Left lung (tissue), 10 donors: ENCODE data around the gene PIK3R3. TPM values are rescaled to one million over a fixed set of nuclear protein-coding genes. Genes with fewer than 3 reads are reported as not detected.

Experiments used
- ATAC-seq: fragments of 200-7000 bp; cut with Tn5 transposase; one replicate; pipeline ENCODE4 v1.9.1; 2020; ENCODE audit warnings: moderate library complexity
- DNase-seq, 4 donors: peaks; one replicate each; pipeline ENCODE4 v3.0.0-alpha.2; 2013 to 2020
- H3K27ac ChIP-seq, 2 donors: fragments of 200-600 bp; sonication (generic) in 1 of 2; one replicate each; pipeline versions ENCODE4 v1.5.0 to v1.8.0; 2020 to 2021
- H3K27me3 ChIP-seq, 2 donors: fragments of 200-600 bp; sonication (generic) in 1 of 2; one replicate each; pipeline versions ENCODE4 v1.5.0 to v1.8.0; 2020 to 2021
- H3K36me3 ChIP-seq, 2 donors: fragments of 200-600 bp; sonication (generic) in 1 of 2; one replicate each; pipeline versions ENCODE4 v1.5.0 to v1.8.0; 2020 to 2021
- H3K4me1 ChIP-seq, 2 donors: fragments of 200-600 bp; one replicate each; pipeline ENCODE4 v1.8.0; 2021
- H3K4me3 ChIP-seq, 2 donors: fragments of 200-600 bp; sonication (generic) in 1 of 2; one replicate each; pipeline versions ENCODE4 v1.5.0 to v1.8.0; 2020 to 2021; ENCODE audit warnings: mild to moderate bottlenecking in 1 of 2
- H3K9me3 ChIP-seq, 2 donors: fragments of 200-600 bp; sonication (generic) in 1 of 2; one replicate each; pipeline versions ENCODE4 v1.5.0 to v1.8.0; 2020 to 2021
- intact Hi-C, 2 donors: fragments of 100-400 bp; cut with DNase I; formaldehyde crosslinking; loops; one replicate each; pipeline versions ENCODE4 v1.11.2 to v1.14.2; 2022
- polyA plus RNA-seq, 6 donors: library from polyadenylated mRNA; unstranded; fragments of 120-200 nt; gene quantifications; one replicate each; pipeline ENCODE4 v1.2.1, GENCODE V29; 2013; ENCODE audit not compliant: insufficient read length in 6 of 6
- total RNA-seq, 2 donors: library from RNA; stranded (reverse); fragmentation: NEBNext Ultra II Directional; extraction: Animal tissue kit (Norgen Biotek cat#: 25700); gene quantifications; one replicate each; pipeline ENCODE4 v1.2.1, GENCODE V29; 2021
- TF ChIP-seq, protein P1 (sequence below), 2 donors: fragments of 200-600 bp; sonication (generic) in 1 of 2; IDR thresholded peaks; one replicate each; pipeline versions ENCODE4 v1.5.0 to v1.8.0; 2021; ENCODE audit warnings: antibody characterized with exemption in 2 of 2
- donor health status: DM: no; HTN: yes; CAD: no.
- donor health status: DM: no; HTN: no; CAD: no.

PIK3R3 gene
- total and polyA plus RNA-seq, 8 donors, result 15.2 to 46.5 (median 22.6) TPM

DNA sequence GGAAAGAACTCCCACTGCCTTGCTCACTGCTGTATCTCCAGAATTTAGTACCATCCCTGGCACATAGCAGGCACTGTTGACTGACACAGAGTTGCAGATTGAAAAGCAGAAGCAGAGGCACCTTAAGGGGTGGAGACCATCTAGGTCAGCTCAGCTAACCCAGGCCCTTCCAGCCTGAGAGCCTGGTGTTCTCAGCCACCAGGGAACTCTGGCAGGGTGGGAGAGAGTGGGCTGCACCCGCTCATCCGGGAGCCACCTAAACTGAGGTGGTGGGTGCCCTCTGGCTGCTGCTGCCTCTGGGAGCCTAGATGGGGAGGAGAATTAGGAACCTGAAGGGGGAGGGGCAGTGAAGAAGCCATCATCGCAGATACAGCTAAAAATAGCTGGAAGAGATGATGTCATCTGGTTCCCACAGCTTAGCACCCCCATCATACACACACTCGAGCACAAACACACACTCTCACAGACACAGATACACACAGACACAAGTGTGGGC is 41.0 kb upstream of the PIK3R3 start:
- DNase-seq, result no peak
- H3K36me3 ChIP-seq, result no peaks in the 10 kb centered on the region
- no peaks in the 10 kb centered on the region for H3K27me3 ChIP-seq
- no peak overlapping the region for H3K4me3 ChIP-seq
- TF ChIP-seq, protein P1, sequence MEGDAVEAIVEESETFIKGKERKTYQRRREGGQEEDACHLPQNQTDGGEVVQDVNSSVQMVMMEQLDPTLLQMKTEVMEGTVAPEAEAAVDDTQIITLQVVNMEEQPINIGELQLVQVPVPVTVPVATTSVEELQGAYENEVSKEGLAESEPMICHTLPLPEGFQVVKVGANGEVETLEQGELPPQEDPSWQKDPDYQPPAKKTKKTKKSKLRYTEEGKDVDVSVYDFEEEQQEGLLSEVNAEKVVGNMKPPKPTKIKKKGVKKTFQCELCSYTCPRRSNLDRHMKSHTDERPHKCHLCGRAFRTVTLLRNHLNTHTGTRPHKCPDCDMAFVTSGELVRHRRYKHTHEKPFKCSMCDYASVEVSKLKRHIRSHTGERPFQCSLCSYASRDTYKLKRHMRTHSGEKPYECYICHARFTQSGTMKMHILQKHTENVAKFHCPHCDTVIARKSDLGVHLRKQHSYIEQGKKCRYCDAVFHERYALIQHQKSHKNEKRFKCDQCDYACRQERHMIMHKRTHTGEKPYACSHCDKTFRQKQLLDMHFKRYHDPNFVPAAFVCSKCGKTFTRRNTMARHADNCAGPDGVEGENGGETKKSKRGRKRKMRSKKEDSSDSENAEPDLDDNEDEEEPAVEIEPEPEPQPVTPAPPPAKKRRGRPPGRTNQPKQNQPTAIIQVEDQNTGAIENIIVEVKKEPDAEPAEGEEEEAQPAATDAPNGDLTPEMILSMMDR (IDR thresholded peaks at IDR 0.05), result no peak
- peaks cover 15 to 55% of the 10 kb centered on the region in 2 donors for H3K4me1 ChIP-seq
- ATAC-seq, result no peak
- intact Hi-C loops, result no loop called here
- no peaks in the 10 kb centered on the region for H3K9me3 ChIP-seq
- H3K27ac ChIP-seq, result peak overlapping the region in 1 of 2 donors; percentile 75

DNA sequence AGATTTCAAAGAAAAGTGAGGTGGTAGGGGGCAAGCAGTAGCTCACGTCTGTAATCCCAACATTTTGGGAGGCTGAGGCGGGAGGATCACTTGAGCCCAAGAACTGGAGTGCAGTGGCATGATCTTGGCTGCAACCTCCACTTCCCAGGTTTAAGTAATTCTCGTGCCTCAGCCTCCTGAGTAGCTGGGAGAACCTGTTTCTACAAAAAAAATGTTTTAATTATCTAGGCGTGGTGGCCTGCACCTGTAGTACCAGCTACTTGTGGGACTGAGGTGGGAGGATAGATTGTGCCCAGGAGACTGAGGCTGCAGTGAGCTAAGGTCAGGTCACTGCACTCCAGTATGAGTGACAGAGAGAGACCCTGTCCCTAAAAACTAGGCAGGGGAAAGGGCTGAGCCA is 39.9 kb upstream of the PIK3R3 start:
- Histone ChIP-seq H3K27me3 (peaks cover 0 to 9% of the 10 kb centered on the region in 2 donors), H3K27ac (peak overlapping the region in 1 of 2 donors; percentile 74), H3K36me3 (no peaks in the 10 kb centered on the region), H3K4me3 (no peak overlapping the region), H3K4me1 (peaks cover 15 to 66% of the 10 kb centered on the region in 2 donors), H3K9me3 (no peaks in the 10 kb centered on the region)
- intact Hi-C loops, result no loop called here
- DNase-seq (no peak), ATAC-seq (no peak)
- TF ChIP-seq, protein P1 (IDR thresholded peaks at IDR 0.05), result no peak

DNA sequence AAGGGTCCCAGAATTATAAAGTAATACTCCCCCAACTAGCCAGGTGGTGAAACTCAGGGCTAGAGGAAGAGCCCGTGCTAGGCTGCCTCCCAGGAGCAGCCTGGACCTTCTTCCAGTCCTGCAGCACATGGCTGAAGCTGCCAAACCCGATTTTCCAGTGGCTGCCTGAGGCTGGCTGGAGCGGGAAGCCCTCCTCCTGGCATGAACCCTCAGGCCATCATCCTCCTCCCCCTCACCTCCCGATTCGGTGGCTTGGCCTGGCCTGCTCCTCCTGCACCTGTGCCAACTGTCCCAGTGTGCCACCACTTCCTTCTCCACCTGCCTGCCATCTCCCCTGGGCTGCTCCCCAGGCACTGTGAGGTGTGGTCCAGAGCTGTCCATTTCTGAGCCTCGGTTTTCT is 39.4 kb upstream of the PIK3R3 start:
- peaks cover 16 to 71% of the 10 kb centered on the region in 2 donors for H3K4me1 ChIP-seq
- DNase-seq, result peak in 2 of 4 donors; percentile 76 to 80
- TF ChIP-seq, protein P1 (IDR thresholded peaks at IDR 0.05), result no peak
- no peak overlapping the region for H3K4me3 ChIP-seq
- peak; percentile 65 for ATAC-seq
- peaks cover 0 to 13% of the 10 kb centered on the region in 2 donors for H3K27me3 ChIP-seq
- no peaks in the 10 kb centered on the region for H3K36me3 ChIP-seq
- intact Hi-C loops, result no loop called here
- peak overlapping the region in 1 of 2 donors; percentile 74 for H3K27ac ChIP-seq
- no peaks in the 10 kb centered on the region for H3K9me3 ChIP-seq

DNA sequence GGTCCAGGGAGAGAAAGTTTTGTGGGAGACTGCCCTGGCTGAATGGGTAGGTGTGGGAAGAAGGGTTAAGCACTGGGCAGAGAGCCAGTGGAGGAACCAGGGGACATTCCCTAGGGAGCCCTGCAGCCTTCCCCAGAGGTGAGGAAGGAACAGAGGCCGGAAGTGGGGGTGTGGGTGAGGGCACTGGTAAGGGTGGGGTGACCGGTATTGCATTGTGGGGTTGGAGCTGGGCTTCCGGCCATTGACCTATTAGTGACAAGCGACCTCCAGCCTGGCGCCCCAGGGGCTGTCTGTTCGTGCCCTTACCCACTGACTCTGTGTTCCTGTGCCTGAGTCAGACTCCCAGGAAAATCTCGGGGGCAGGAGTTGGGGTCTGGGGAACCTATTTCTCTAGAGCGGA is 38.9 kb upstream of the PIK3R3 start:
- TF ChIP-seq, protein P1 (IDR thresholded peaks at IDR 0.05), result no peak
- ATAC-seq (no peak), DNase-seq (no peak)
- Histone ChIP-seq H3K4me1 (peaks cover 21 to 76% of the 10 kb centered on the region in 2 donors), H3K27me3 (peaks cover 0 to 18% of the 10 kb centered on the region in 2 donors), H3K27ac (peak overlapping the region in 1 of 2 donors; percentile 74), H3K36me3 (no peaks in the 10 kb centered on the region), H3K4me3 (no peak overlapping the region), H3K9me3 (no peaks in the 10 kb centered on the region)
- intact Hi-C loops, result no loop called here

DNA sequence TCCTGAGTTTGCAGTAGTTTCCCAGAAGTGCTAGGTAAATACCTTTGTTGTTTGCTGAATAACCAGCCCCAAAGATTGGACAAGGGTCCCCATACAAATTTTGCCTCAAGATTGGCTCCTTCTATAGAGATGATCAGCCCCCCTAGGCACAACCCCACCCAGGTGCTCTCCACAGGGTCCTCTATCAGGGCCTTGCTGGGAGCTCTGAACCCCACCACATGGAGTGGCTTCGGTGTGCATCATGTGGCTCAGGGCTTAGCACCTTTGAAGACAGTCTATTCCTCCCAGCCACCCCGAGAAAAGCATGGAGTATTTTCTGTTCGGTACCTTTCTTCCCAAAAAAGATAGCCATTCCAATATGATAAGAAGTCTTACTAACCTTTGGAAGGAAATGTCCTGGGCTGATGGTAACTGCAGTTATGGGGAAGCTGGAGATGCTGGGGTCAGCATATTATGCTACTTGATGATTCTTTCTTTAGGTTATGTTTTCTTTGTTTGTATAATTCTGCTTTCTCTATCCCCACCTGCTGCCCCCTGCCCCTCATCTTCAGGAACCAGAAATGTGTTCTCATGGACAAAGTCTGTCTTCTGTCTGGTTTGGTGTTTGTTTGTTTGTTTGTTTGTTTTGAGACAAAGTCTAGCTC is 37.5 kb upstream of the PIK3R3 start:
- Histone ChIP-seq H3K27me3 (peaks cover 0 to 21% of the 10 kb centered on the region in 2 donors), H3K4me3 (no peak overlapping the region), H3K4me1 (peaks cover 22 to 82% of the 10 kb centered on the region in 2 donors), H3K27ac (peak overlapping the region in 1 of 2 donors; percentile 13), H3K9me3 (no peaks in the 10 kb centered on the region), H3K36me3 (no peaks in the 10 kb centered on the region)
- TF ChIP-seq, protein P1 (IDR thresholded peaks at IDR 0.05), result no peak
- intact Hi-C loops, result no loop called here
- ATAC-seq, result no peak
- DNase-seq, result no peak
